Activated CD8-positive, alpha-beta memory T cell treated with anti-CD3 and anti-CD28 coated beads, Interleukin-2, amount 50 U/mL, for 1 hour (primary cell): ENCODE results near the gene ANP32A.
"Not testable (repeated sequence)": the region's sequence is repeated elsewhere in the genome, so short reads cannot be mapped to it uniquely, and the experiment has no call there.

ENCODE experiments used
- DNase-seq: peaks from one replicate; pipeline ENCODE4 v3.0.0-alpha.2; 2020; ENCODE audit errors: extremely low read depth

The ANP32A gene

DNA sequence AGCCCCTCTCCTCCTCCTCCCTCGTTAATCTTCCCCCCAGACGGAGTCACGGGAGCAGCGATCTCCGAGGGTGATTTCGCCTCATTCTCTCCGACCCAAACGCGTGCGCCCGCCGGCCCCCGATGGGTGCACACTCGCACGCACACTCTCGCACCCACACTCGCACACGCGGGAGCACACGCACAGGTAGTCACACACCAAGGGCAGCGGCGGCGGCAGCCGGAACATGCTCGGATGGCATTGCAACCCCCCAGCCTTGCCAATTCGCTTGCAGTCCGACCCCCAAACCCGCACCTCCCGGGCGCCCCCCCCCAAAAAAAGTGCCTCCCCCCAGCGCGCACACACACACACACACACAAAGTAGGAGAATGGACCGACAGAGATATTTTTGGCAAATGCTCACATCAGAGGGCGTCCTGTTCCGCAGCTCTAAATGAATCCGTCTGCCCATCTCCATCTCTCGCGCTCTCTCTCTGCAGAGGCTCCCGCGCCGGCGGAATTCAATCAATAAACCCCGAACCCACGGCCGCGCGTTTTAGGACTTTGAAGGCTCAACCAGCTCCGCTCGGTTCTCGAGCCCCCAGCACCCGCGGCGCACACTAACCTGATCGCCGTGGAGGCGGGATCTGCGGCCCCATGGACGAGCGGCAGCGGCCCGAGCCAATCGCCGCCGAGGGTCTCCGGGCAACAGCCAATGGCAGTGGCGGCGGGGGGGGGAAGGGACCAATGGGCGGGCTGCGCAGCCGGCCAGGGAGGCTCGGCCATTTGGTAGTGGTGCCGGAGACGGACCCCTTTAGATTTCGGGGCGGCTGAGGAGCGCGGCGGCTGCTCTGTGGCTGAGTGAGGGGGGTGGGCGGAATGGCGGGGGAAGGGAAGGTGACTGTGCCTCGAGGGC is at the start of gene ANP32A:
Gene ANP32A (minus strand): TSS at position 601 of the 895 bp plus-strand sequence. CDS start 144 bp downstream, at position 457.
- peak; percentile 88 for DNase-seq

DNA sequence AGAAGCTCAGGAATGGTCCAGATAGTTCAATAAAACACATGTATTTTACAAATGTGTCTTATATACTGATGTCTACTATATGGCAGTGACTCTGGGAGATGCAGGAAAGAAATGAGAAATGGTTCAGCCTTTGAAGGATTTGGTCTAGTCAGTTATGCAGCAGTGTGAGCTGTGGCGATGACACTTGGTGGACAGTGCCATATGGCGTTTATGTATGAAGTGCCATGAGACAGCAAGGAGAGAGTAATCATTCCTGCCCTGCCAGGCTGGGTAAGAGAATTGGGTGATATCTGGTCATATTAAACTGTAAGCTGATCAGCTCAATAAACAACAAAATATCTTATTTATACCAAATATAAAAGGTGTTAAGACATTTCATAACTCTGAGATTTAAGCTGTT is 47.6 kb upstream of the ANP32A start:
- DNase-seq, result no peak

DNA sequence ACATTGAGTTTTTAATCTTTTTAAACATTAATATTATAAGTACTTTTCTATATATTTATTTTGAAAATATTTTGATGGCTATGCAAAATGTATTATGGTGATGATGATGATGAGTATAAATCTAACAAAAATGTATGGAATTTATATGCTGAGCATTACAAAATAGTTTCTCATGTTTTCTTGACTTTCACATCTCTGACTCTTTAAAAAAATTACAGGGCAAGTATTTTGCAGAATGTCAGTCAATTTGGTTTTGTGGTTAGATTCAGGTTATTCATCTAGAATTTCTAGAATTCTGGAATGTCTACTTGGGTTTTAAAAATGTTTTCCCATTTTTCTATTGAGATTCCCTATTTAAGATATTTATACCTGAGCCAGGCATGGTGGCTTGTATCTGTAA is 41.7 kb upstream of the ANP32A start:
- DNase-seq, result no peak

DNA sequence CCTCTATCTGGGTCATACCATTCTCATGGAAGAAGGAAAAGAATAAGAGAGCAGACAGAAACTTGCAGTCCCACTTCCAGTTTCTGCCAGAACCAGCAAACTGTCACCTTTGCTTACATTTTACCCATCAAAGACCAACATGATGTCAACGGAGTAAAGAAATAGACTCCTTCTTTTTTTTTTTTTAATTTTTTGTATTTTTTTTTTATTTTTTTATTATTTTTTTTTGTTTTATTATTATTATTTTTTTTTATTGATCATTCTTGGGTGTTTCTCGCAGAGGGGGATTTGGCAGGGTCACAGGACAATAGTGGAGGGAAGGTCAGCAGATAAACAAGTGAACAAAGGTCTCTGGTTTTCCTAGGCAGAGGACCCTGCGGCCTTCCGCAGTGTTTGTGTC is 38.0 kb upstream of the ANP32A start:
- DNase-seq, result not testable (repeated sequence)

DNA sequence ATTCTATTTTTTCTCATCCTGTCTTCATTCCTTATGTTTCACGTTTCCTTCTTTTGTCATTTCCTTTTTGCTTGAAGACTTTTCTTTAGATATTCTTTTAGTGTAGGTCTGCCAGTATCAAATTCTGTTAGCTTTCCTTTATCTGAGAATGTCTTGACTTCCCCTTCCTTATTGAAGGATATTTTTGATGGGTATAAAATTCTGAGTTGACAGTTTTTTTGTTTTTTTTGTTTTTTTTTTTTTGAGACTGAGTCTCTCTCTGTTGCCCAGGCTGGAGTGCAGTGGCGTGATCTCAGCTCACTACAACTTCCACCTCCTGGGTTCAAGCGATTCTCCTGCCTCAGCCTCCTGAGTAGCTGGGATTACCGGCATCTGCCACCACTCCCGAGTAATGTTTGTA is 36.7 kb upstream of the ANP32A start:
- not testable (repeated sequence) for DNase-seq

DNA sequence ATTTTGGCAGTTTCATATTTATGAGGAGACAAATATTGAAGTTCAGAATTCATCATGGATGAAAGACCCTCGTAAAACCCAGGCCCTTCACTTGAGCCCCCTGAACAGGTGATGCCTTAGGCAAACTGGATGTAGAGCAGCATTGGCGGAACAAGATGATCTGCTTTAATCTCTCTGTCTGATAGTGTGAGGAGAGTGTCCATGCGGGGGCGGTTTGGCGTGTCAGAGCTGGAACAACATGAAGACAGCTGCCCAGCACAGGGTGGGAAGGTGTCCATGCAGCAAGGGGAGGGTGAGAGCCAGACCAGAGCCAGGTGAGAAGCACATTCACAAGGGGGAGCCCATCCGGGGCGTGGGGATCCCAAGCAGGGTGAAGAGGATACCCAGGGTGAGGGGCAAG is 31.8 kb upstream of the ANP32A start:
- DNase-seq, result no peak

DNA sequence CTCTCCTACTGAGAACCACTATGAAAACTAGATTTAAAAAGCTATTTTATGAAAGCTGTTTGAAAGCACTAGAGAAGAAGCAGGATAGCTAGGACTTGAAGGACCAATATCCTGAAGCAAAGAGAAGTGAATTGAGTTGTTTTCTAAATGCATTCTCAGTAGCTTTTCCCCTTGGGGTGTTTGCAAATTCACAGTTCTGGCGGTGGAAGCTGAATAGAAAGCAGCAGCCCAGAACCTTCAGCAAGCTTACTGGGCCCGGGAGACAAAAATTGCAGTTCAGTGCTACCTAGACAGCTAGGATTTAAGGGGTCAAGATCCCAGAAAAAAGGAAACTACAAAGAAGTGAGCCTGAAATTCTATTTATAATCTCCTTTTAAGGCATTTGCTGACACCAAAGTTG is 31.3 kb upstream of the ANP32A start:
- no peak for DNase-seq

DNA sequence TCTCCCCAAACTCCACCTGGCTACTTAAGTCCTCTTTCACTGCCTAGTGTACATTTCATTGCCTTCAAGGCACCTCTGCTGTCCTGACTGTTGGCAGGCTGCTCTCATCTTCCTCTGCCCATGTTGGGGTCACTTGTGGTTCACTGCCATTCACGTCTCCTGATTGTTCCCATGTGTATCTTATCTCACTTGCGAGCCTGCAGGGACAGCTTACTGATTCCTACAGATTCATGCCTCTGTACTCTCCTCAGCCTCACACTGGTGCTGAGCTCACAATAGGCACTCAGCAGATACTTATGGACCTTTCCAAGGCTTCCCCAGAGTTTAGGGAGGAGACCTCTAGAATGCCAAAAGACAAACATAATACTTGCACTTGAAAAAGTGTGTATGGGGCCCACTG is 28.8 kb upstream of the ANP32A start:
- DNase-seq, result no peak

DNA sequence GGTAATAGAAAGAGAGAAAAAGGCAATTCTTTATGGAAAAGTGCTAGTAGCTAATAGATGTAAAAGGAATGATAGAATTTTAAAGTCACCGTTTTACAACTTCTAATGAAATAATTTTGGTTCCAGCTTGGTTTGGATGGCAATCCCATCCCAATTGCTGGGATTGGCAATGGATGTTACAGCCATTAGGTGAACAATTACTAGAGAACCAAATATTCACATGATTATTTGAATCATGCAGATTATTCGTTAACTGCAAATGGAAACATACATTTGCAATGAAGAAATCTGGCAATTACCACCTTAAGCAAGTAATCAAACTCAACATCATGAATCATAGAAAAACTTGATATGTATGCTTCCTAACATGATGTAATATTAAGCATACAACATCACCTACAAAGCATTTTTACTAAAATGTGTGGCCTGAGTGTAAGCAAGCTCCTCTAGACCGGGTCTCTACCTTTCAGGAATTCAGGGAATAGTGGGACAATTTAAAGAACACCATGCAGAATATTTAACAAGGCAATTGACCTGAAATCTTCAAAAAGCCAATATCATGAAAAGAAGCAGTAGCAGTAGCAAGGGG is 26.2 kb upstream of the ANP32A start:
- no peak for DNase-seq

DNA sequence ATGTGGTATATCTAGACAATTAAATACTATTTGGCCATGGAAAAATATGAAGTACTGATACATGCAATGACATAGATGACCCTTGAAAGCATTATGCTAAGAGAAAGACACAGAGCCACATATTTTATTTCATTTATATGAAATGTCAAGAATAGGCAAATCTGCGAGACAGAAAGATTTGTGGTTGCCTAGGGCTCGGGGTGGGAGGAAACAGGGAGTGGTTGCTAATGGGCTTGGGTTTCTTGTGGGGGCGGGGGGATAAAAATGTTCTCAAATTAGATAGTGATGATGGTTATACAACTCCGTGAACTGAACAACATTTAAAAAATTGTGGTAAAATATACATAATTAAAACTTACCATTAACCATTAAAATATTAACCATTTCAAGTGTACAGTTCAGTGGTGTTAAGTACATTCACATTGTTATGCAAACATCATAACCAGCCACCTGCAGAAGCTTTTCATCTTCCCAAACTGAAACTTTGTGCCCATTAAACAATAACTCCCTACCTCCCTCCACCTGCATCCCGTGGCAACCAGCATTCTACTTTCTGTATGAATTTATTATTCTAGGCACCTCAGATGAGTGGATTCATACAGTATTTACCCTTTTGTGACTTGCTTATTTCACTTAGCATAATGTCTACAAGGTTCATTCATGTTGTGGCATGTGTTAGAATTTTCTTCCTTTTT is 24.3 kb upstream of the ANP32A start:
- no peak for DNase-seq

DNA sequence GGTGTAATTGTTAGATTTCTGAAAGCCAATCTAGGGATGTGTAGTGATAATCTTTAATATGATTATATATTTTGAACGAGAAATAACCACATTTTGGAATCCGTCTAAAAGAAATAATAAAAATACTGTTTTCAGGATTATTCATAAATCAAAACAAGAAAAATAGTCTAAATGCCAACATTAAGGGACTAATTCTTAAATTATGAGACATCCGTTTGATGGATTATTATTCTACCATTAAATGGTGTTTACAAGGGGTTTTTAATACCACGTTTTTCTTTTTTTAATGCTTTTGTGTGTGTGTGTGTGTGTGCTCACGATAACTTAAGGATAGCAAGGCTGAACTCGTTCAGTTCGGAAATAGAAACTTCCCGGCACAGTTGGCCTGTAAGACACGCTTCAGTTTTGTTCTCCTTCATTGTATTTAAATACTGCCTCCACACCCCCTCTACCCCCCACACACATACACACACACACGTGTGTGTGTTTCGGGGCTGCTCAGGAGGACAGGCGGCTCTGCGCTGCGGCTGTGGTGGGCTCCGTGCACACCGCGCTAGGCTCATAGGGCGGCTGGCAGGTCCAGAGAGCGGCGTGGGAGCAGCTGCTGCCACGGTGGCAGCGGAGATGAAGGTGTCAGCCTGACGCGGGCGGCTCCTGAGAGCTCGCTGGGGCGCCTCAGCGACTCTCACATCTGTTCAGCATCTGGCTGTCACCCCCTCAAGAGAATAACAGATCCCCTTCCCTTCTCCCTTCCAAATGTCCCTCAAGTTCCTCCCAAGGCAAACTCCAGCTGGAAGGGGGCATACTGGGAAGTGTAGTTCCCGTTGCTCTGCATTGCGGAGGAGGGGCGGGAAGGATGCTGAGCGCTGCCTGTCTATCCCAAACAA is 23.0 kb upstream of the ANP32A start:
- DNase-seq, result no peak

DNA sequence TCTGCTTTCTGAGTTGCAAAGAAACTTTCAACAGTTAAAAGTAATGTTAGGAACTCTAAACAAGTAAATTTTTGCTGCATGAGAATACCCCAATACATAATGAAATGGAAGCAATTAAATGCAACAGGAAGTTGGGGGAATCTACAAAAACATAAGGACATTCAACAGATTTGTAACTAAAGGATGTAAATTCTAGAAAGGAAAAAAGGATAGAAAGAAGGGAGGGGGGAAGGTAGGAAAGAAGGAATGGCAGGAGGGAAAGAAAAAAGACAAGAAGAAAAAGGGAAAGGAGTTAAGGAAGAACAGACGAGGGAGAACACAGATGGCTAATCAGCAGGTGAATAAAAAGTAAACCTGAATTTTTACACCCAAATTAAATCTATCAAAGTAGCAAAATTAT is 22.3 kb upstream of the ANP32A start:
- no peak for DNase-seq

DNA sequence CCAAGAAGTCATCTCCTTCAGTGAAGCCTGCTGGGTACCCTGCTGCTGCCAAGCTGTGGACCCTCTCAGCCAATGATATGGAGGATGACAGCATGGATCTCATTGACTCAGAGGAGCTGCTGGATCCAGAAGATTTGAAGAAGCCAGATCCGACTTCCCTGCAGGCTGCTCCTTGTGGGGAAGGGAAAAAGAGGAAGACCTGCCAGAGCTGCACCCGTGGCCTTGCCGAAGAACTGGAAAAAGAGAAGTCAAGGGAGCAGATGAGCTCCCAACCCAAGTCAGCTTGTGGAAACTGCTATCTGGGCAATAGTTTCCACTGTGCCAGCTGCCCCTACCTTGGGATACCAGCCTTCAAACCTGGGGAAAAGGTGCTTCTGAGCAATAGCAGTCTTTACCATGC is 13.7 kb upstream of the ANP32A start:
- no peak for DNase-seq

DNA sequence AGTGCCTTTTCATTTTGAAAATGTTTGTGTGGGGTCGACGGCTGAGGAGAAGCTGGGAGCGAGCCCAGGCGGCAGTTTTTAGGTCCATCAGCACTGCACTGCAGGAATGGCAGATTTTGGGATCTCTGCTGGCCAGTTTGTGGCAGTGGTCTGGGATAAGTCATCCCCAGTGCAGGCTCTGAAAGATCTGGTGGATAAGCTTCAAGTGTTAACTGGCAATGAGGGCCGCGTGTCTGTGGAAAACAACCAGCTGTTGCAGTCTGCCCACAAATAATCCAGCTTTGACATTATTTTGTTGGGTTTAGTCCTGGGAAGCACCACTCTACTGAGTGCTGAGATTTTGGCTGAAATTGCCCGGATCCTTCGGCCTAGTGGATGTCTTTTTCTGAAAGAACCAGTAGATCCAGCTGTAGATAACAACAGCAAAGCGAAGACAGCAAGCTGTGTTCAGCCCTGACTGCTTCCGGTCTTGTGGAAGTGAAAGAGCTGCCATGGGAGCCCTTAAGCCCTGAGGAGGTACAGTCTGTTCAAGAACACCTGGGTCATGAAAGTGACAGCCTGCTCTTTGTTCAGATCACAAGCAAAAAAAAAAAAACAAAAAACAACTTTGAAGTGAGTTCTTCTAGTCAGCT is 13.1 kb upstream of the ANP32A start:
- no peak for DNase-seq

DNA sequence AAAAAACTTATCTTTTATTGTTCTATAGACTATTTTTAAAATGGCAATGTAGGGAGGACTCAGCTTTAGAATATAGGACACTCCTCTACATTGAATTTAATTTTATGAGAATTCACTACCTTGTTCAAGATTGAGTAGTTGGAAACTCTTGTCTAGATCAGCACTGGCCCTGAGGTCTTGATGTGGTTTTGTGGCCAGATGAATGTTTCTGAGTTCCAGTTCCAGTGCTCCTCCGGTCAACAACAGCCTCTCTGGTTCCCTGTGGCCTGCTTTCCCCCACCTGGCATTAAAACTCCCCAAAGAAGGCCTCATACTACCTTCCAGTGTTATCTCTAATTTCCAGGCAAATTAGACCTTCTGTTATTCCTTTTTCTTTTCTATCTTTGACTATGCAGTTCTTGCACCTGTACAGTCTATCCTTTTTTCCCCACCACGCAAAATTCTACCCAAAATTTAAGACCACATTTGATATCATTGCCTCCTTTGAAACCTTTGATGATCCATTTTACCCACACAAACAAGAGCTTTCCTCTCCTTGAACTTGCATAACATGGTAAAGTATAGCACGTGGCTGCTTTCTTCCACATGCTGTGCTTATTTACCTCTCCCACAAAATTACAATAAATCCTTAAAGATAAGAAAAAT is 9.6 kb upstream of the ANP32A start:
- DNase-seq, result no peak

DNA sequence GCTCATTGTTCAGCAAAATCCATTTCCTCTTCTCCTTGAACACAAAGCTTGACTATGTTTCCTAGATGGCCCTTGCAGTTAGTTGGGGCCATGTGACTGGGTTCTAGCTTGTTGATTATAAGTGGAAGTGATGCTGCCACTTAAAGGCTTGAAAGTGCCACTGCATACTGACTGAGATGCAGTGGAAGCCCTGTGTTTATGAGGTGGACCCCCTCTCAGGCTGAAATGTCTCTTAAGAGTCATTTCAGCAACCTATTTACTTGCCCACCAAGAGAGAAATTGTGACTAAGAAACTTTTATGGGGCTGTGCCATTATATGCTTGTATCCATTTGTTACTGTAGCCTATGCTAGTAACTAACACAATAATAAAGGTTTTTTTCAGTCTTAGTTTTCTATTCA is 8.4 kb upstream of the ANP32A start:
- DNase-seq, result no peak

DNA sequence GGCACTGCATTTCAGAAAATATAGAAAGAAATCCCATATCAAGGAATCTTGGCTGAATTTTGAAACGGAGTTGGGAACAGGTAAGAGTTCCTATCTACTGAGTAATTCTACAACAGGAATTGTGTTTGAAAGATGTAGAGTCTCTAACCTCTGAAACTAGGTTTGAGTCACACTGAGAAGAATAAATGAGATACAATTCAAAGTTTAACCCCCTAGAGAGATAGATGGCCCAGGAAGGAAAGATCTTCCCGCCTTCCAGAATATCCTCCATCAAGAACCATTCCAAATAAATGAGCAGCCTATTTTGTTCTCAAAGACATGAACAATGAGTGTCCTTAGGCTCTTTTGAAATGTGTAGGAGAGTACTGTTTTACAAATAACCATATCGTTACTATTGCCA is 2.9 kb upstream of the ANP32A start:
- DNase-seq, result no peak

DNA sequence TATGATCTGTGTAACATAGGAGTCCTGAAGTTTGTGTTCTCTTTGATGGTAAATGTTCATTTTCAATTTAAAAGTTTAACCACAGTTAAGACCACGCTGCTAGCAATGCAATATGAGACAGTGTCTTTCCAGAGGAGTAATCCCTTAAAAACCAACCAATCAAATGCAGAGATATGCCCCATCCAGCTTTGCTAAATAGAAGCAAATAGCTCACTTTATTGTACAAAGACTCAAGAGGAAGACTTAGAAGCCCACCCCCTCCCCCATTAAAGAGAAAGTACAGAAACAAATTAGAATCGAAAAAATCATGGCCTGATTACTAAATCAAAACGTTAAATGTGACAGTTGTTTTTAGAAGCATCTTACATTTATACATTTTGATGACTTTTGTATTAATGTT is 2.1 kb upstream of the ANP32A start:
- DNase-seq, result no peak

DNA sequence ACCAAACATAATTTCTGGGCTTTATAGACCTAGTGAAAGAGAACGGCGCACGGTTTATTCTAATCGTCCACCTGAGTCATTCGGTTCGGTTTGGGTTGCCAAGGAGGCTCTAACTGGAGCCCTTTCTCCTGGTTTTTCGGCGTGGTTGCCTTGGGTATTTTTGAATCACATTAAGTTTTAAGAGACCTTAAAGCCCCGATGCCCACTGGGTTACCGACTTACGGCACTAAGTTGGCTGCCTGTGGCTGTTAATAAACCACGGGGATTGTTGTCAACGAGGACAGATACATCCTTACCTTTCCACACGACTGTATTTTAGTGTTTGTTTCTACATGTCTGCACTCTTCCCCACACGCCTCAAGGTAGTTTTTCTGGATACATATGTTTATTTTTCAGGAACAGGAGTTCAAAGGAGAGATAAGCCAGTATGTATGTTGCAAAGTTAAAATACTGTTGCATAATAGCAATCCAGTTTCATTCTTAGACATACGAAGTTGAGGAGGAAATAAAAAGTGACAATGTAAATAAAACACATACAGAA is 1.2 kb upstream of the ANP32A start:
- no peak for DNase-seq

DNA sequence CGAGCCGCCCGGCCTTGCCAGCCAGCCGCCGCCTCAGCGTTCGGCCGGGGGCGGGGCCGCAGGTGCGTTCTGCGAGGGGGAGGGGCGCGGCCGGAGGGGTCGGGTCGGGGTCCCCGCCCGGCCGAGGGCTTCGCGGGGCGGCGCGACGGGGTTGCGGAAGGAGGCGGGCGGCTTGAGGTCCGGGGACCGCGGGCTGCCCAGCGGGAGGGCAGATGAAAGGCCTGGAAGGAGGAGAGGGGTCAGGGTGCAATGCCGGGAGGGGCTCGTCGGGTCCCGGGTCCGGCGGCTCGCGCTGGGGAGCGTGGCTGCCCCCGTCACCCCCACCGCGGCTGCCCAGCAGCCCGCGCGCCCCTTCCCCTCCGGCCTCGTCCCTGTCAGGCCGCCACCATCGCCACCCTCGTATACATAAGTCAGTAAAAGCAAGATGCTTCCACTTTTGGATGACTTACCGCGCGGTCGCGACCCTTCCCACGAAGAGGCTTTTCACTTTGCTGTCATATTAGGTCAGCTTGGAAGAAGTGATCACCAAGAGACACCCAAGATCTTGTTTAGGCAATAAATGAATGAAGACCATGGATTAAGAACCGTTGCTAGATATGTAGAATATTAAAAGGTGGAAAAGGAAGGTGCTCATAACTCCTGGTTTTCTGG is 620 bp upstream of the ANP32A start:
- no peak for DNase-seq
